ENCODE results near the gene EPG5. TPM values are rescaled to one million over a fixed set of nuclear protein-coding genes. Genes with fewer than 3 reads are reported as not detected.

The EPG5 gene
- total RNA-seq, 4 donors from 2014 or later: 31.3 to 43.8 (median 36.8) TPM

DNA sequence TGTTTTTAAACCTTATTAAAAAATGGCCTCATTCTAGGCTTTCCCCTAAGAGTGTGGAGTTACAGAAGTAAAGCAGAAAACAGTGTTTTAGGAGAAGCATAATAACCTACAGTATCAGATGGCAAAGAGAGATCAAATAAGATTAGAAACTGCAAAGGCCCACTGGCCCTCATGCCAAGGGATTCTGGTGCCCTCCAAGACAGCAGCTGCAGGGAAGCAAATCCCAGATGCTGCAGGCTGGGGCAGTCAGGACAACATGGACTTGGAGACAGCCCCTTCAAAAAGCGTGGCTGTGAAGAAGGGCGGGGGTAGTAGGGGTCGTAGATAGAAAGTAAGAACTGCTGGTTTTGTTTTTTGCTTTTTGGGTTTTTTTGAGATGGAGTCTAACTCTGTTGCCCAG, 28.3 kb upstream of the EPG5 start:
- TF ChIP-seq, protein P1, sequence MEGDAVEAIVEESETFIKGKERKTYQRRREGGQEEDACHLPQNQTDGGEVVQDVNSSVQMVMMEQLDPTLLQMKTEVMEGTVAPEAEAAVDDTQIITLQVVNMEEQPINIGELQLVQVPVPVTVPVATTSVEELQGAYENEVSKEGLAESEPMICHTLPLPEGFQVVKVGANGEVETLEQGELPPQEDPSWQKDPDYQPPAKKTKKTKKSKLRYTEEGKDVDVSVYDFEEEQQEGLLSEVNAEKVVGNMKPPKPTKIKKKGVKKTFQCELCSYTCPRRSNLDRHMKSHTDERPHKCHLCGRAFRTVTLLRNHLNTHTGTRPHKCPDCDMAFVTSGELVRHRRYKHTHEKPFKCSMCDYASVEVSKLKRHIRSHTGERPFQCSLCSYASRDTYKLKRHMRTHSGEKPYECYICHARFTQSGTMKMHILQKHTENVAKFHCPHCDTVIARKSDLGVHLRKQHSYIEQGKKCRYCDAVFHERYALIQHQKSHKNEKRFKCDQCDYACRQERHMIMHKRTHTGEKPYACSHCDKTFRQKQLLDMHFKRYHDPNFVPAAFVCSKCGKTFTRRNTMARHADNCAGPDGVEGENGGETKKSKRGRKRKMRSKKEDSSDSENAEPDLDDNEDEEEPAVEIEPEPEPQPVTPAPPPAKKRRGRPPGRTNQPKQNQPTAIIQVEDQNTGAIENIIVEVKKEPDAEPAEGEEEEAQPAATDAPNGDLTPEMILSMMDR (IDR thresholded peaks at IDR 0.05; ENCODE audit: low read depth): no peak

DNA sequence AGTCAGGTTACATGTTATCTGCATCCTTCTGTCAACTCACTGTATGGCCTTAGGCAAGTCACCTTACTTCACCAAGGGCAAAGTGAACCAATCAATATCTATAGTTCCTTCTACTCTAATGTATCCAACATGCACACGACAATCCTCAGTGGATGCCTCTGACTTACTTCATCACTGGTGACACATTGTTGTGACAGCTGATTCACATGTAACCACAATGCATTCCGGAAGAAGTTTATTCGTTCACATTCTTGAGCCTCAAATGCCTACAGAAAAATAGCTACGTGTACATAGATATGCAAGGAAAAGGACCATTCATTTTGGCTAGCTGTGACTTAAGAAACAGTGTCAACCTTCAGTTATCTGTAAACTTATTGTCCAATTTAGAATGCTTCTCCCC, 26.3 kb upstream of the EPG5 start:
- TF ChIP-seq, protein P1 (IDR thresholded peaks at IDR 0.05; ENCODE audit: low read depth): no peak

DNA sequence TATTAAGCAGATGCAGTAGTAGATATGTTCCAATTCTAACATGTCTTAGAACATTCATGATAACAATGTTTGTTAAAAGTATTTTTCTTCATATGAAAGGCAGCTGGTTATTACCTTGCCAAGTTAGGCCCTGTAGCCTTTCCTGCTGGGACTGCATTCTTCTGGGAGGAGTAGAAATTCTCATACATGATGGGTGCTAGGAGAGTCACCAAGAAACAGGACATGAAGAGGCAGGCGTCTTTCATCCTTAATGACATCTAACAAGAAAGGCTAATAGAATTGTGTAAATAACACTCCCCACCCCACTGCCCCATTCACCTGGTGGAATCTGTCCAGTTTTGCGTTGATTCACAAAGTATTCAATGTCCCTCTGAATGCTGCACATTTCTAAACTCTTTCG, 24.7 kb upstream of the EPG5 start:
- TF ChIP-seq, protein P1 (IDR thresholded peaks at IDR 0.05; ENCODE audit: low read depth): no peak

DNA sequence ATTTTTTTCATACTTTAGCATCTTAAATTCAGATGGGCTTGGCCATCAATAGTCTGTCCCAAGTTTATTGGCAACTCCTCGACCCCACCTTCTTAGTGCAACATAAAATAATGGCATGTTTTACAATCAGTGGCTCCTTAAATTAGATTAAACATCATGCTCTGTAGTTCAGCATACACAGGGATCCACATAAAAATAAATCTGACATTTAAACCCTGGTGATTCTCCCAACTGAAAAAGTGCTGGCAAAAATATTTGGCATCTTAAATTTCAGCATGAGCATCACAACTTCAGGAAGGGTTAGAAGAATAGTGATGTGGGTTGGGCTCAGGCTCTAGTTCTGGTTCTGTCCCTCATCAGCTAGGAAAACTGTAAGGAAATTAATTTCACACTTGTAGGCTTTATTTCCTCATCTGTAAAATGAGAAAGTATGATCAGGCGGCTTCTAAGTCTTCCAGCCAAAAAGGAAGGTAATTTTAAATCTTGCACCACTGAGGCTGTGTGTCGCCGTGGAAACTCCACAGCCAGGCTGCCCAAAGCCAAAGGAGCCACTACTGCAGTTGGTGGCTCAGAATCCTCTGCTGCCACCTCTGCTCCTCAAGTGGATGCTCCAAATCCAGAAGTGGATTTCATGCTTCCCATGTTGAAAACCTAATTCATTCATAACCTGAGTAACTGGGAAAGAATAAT, 17.6 kb upstream of the EPG5 start:
- TF ChIP-seq, protein P1 (IDR thresholded peaks at IDR 0.05; ENCODE audit: low read depth): no peak

DNA sequence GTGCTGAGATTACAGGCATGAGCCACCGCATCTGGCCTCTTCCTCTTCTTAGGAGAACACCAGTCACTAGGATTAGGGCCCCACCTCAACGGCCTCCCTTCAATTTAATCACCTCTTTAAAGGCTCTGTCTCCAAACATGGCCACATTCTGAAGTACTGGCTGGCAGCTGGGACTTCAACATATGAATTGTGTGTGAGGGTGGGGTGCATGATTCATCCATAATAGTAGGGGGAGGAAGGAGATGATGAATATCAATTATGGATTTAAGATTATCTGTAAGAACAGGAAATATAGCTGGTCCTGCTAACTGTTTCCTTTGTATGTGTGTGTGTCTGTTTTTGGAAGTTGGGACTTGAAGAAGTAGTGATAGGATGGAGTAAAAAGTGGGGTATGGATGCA, 14.7 kb upstream of the EPG5 start:
- TF ChIP-seq, protein P1 (IDR thresholded peaks at IDR 0.05; ENCODE audit: low read depth): no peak

DNA sequence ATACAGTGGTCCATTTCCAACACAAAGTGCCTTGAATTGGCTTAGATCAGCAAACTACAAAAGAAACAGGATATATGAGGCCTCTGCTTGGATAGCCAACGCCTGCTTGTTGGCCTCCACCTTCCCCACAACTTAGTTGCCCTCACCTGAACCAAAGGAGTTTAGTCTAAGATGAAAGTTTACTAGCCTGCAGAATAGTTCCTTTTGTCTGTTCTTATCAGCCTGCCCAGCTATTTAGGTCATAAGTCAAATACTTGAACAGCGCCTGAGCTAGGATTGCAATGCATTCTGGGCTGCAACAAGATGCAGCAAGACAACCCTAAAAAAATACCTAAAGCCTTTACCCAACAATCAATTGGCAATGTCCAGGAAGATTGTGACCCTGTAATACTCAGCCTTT, 13.1 kb upstream of the EPG5 start:
- TF ChIP-seq, protein P1 (IDR thresholded peaks at IDR 0.05; ENCODE audit: low read depth): no peak

DNA sequence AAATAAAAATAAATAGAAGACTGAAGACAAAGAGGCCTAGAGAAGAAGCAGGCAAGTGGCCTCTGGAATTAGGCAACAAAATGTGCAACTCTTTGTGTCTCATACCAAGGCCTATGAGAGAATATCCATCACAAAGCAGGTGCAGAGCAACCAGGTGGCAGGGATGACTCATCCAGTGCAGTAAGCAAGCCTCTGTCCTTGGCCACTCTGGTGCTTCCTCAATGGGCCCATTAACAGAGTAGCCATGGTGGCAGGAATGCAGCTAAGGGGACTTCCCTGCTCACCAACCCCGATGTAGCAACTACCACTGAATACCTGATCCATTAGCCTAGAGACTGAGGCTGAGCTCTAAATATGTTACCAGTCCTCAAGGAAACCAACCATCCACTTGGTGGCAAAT, 11.0 kb upstream of the EPG5 start:
- TF ChIP-seq, protein P1 (IDR thresholded peaks at IDR 0.05; ENCODE audit: low read depth): no peak

All from subcutaneous adipose tissue (tissue), 4 donors.